GM18505 (cell line): Measurements from ENCODE around the gene LBH.

Experiments used
- ATAC-seq: cut with Tn5 transposase; IDR thresholded peaks from one replicate; pipeline ENCODE4 v1.9.1; 2021; ENCODE audit not compliant: unreplicated experiment
- POLR2A ChIP-seq: IDR thresholded peaks from 4 replicates; pipeline ENCODE4 v1.6.1; 2011; ENCODE audit warnings: borderline replicate concordance; ENCODE audit not compliant: insufficient read depth, insufficient read length; ENCODE audit errors: extremely low read depth

LBH gene

GRCh38 chr2:30296496-30296895 lies 65.2 kb downstream of the LBH start:
- TF ChIP-seq POLR2A: no peak
- no peak for ATAC-seq

- no peak for TF ChIP-seq POLR2A
- ATAC-seq: no peak
Measured at GRCh38 chr2:30298302-30298701, 67.0 kb downstream of the LBH start.

- no peak for TF ChIP-seq POLR2A
- no peak for ATAC-seq
Measured at GRCh38 chr2:30300122-30300455, 68.8 kb downstream of the LBH start.

- ATAC-seq: no peak
- no peak for TF ChIP-seq POLR2A
Measured at GRCh38 chr2:30300456-30301221, 69.3 kb downstream of the LBH start.

GRCh38 chr2:30301551-30301950 lies 70.2 kb downstream of the LBH start:
- no peak for ATAC-seq
- TF ChIP-seq POLR2A: no peak

GRCh38 chr2:30302566-30302965 lies 71.2 kb downstream of the LBH start:
- no peak for ATAC-seq
- TF ChIP-seq POLR2A: no peak

- no peak for ATAC-seq
- TF ChIP-seq POLR2A: no peak
Measured at GRCh38 chr2:30303095-30303494, 71.8 kb downstream of the LBH start.

GRCh38 chr2:30305235-30305634 lies 73.9 kb downstream of the LBH start:
- no peak for ATAC-seq
- no peak for TF ChIP-seq POLR2A

- no peak for TF ChIP-seq POLR2A
- ATAC-seq: no peak
Measured at GRCh38 chr2:30306522-30306921, 75.2 kb downstream of the LBH start.

GRCh38 chr2:30308280-30308679 lies 76.9 kb downstream of the LBH start:
- TF ChIP-seq POLR2A: no peak
- no peak for ATAC-seq
